ENCODE results near the gene LGALS12. TPM values are rescaled to one million over a fixed set of nuclear protein-coding genes. Genes with fewer than 3 reads are reported as not detected.
"Not testable (repeated sequence)": the region's sequence is repeated elsewhere in the genome, so short reads cannot be mapped to it uniquely, and the experiment has no call there.

Gene LGALS12
- total RNA-seq, 1 donor from 2014 or later = 0.25 TPM

DNA sequence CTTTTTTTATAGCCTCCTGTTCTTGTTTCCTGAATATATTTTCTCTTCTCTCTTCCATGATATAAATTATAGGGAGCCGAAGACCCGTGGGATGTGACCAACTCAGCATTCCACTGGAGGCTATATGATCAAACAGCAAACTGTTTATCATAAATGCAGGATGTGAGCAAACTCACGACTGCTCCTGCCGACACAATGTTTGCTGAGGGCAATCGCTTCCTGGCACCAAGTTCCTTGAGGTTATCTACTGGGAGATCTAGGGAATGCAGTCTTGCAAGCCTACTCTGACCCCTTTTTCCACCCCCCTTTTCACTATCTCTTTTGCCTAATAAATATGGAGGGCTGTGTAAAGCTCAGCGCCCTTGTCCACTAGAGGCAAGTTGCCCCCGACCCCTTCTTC, 17.3 kb downstream of the LGALS12 start:
- TF ChIP-seq, protein P1, sequence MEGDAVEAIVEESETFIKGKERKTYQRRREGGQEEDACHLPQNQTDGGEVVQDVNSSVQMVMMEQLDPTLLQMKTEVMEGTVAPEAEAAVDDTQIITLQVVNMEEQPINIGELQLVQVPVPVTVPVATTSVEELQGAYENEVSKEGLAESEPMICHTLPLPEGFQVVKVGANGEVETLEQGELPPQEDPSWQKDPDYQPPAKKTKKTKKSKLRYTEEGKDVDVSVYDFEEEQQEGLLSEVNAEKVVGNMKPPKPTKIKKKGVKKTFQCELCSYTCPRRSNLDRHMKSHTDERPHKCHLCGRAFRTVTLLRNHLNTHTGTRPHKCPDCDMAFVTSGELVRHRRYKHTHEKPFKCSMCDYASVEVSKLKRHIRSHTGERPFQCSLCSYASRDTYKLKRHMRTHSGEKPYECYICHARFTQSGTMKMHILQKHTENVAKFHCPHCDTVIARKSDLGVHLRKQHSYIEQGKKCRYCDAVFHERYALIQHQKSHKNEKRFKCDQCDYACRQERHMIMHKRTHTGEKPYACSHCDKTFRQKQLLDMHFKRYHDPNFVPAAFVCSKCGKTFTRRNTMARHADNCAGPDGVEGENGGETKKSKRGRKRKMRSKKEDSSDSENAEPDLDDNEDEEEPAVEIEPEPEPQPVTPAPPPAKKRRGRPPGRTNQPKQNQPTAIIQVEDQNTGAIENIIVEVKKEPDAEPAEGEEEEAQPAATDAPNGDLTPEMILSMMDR (IDR thresholded peaks at IDR 0.05; ENCODE audit: borderline replicate concordance) = no peak
- Histone ChIP-seq H3K27me3 (ENCODE audit: low read depth) (peaks cover 5% of the 10 kb centered on the region), H3K9me3 (replicated peaks) (peaks cover 22% of the 10 kb centered on the region), H3K4me1 (no peaks in the 10 kb centered on the region), H3K4me3 (no peak overlapping the region), H3K27ac (replicated peaks) (no peak overlapping the region), H3K36me3 (no peaks in the 10 kb centered on the region)
- no peak for DNase-seq
- intact Hi-C loops (cut with micrococcal nuclease) = no loop called here

DNA sequence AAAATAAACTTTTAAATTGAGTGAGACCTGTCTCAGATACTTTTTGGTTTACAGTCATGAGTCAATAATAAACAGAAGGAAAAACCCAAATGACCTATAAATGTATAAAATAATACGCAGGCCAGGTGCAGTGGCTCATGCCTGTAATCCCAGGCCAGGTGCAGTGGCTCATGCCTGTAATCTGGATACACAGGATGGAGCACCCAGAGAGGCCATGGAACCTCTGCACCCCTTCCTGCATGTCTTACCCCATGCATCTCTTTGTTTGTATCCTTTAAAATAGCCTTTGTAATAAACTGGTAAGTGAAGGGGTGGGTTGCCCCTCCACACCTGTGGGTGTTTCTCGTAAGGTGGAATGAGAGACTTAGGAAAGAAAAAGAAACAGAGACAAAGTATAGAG, 21.8 kb downstream of the LGALS12 start:
- Histone ChIP-seq H3K27me3 (ENCODE audit: low read depth) (peaks cover 5% of the 10 kb centered on the region), H3K4me1 (no peaks in the 10 kb centered on the region), H3K4me3 (no peak overlapping the region), H3K36me3 (no peaks in the 10 kb centered on the region), H3K9me3 (replicated peaks) (peaks cover 20% of the 10 kb centered on the region), H3K27ac (replicated peaks) (no peak overlapping the region)
- DNase-seq = no peak
- TF ChIP-seq, protein P1 (IDR thresholded peaks at IDR 0.05; ENCODE audit: borderline replicate concordance) = no peak
- intact Hi-C loops (cut with micrococcal nuclease) = no loop called here

DNA sequence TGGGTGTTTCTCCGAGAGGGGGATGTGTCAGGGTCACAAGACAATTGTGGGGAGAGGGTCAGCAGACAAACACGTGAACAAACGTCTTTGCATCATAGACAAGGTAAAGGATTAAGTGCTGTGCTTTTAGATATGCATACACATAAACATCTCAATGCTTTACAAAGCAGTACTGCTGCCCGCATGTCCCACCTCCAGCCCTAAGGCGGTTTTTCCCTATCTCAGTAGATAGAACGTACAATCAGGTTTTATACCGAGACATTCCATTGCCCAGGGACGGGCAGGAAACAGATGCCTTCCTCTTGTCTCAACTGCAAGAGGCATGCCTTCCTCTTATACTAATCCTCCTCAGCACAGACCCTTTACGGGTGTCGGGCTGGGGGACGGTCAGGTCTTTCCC, 22.3 kb downstream of the LGALS12 start:
- intact Hi-C loops (cut with micrococcal nuclease); H3K27me3 ChIP-seq (ENCODE audit: low read depth); H3K4me1 ChIP-seq; H3K36me3 ChIP-seq; H3K4me3 ChIP-seq; DNase-seq; H3K27ac ChIP-seq (replicated peaks): not testable (repeated sequence)
- H3K9me3 ChIP-seq (replicated peaks) = peaks cover 15% of the 10 kb centered on the region

DNA sequence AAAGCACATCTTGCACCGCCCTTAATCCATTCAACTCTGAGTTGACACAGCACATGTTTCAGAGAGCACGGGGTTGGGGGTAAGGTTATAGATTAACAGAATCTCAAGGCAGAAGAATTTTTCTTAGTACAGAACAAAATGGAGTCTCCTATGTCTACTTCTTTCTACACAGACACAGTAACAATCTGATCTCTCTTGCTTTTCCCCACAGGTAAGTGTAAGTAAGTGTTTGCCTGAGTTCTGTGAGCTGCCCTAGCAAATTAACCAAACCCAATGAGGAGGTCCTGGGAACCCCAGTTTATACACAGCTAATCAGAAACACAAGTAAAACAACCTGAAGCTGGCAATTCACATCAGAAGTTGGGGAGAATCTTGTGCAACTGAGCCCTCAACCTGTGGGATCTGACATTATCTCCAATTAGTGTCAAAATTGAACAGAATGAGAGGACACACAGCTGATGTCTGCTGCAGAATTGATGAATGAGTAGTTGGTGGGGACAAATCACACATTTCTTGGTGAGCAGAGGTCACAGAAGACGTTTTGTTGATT, 22.9 kb downstream of the LGALS12 start:
- H3K4me3 ChIP-seq; H3K27ac ChIP-seq (replicated peaks); H3K4me1 ChIP-seq; H3K9me3 ChIP-seq (replicated peaks); H3K36me3 ChIP-seq; intact Hi-C loops (cut with micrococcal nuclease); H3K27me3 ChIP-seq (ENCODE audit: low read depth); DNase-seq: not testable (repeated sequence)

DNA sequence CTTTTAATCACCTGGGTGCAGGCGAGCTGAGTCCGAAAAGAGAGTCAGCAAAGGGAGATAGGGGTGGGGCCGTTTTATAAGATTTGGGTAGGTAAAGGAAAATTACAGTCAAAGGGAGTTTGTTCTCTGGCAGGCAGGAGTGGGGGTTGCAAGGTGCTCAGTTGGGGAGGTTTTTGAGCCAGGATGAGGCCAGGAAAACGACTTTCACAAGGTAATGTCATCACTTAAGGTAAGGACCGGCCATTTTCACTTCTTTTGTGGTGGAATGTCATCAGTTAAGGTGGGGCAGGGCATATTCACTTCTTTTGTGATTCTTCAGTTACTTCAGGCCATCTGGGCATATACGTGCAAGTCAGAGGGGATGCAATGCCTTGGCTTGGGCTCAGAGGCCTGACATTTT, 23.5 kb downstream of the LGALS12 start:
- DNase-seq; H3K27me3 ChIP-seq (ENCODE audit: low read depth); H3K4me3 ChIP-seq; H3K36me3 ChIP-seq; H3K9me3 ChIP-seq (replicated peaks); H3K4me1 ChIP-seq; H3K27ac ChIP-seq (replicated peaks); intact Hi-C loops (cut with micrococcal nuclease): not testable (repeated sequence)

DNA sequence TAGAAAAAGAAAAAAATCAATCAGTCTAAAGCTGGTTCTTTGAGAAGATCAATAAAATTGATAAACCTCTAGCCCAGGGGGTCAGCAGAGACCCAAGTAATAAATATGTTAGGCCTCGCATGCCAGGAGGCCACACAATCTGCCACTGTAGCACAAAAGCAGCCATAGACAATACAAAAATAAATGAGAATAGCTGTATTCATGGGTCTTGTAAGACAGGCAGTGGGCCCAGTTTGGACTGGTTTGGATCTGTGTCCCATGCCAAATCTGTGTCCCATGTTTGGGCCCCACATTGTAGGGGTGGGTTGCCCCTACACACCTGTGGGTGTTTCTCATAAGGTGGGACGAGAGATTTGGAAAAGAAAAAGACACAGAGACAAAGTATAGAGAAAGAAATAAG, 24.1 kb downstream of the LGALS12 start:
- H3K27ac ChIP-seq (replicated peaks) = no peak overlapping the region
- TF ChIP-seq, protein P1 (IDR thresholded peaks at IDR 0.05; ENCODE audit: borderline replicate concordance) = no peak
- H3K4me3 ChIP-seq = no peak overlapping the region
- H3K9me3 ChIP-seq (replicated peaks) = no peaks in the 10 kb centered on the region
- no peaks in the 10 kb centered on the region for H3K4me1 ChIP-seq
- H3K36me3 ChIP-seq = no peaks in the 10 kb centered on the region
- H3K27me3 ChIP-seq (ENCODE audit: low read depth) = no peaks in the 10 kb centered on the region
- intact Hi-C loops (cut with micrococcal nuclease) = no loop called here
- DNase-seq = no peak

DNA sequence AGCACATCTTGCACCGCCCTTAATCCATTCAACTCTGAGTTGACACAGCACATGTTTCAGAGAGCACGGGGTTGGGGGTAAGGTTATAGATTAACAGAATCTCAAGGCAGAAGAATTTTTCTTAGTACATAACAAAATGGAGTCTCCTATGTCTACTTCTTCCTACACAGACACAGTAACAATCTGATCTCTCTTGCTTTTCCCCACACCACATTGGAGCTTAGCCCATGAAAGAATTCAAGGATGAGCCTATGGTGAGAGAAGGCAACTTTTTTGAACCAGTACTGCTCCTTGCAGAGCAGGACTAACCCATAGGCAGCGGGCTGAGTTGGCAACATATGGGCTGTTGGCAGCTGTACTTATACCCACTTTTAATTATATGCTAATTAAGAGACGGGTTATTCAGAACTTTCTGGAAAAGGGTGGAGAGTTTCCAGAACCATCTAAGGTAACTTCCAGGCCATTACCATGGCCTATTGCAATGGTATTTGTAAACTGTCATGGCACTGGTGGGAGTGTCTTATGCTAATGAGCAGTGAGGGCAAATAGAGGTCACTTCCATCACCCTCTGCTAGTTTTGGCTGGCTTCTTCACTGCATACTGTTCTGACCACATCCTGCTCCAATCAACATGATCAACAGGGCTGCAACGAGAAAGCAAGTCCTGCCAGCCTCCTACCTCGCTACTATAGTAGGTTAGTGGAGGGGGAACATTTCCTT, 25.3 kb downstream of the LGALS12 start:
- H3K27me3 ChIP-seq (ENCODE audit: low read depth); intact Hi-C loops (cut with micrococcal nuclease); H3K4me3 ChIP-seq; H3K36me3 ChIP-seq; DNase-seq; H3K4me1 ChIP-seq; H3K27ac ChIP-seq (replicated peaks); H3K9me3 ChIP-seq (replicated peaks): not testable (repeated sequence)

Data from left ventricle myocardium inferior (tissue), 1 donor.